HEK293 (cell line): ENCODE results near the gene CBX7.

ENCODE experiments used
- CTCF ChIA-PET: fragments of 350-600 bp; formaldehyde crosslinking; extraction: SDS; loops from one replicate; lab custom pipeline; 2021; ENCODE audit warnings: antibody characterized with exemption; lab: Yijun Ruan, JAX
- POLR2A ChIA-PET: fragments of 300-600 bp; formaldehyde crosslinking; extraction: SDS; loops from one replicate; lab custom pipeline; 2020; ENCODE audit warnings: antibody characterized with exemption, inconsistent platforms; lab: Yijun Ruan, JAX
- H3K27ac ChIP-seq: fragments of 200-500 bp; sonication (Bioruptor generic); 2 replicates; pipeline ENCODE4 v1.5.1; 2014; ENCODE audit warnings: low read depth, low read length, control low read depth, inconsistent platforms; ENCODE audit errors: extremely low read depth
- H3K36me3 ChIP-seq, 2 experiments: fragments of 200-500 bp in 1 of 2; sonication (Bioruptor generic) in 1 of 2; 1 replicate in 1 of 2; 2 replicates in 1 of 2; pipeline ENCODE4 v1.5.1; 2014 to 2017; ENCODE audit warnings: inconsistent platforms in 2 of 2, low read length in 2 of 2; ENCODE audit not compliant: control insufficient read depth in 2 of 2, insufficient read depth in 1 of 2
- H3K4me1 ChIP-seq: fragments of 200-500 bp; sonication (Bioruptor generic); 2 replicates; pipeline ENCODE4 v1.5.1; 2014; ENCODE audit warnings: mild to moderate bottlenecking, low read length, inconsistent platforms; ENCODE audit not compliant: control insufficient read depth, insufficient read depth
- H3K4me3 ChIP-seq: 2 replicates; pipeline ENCODE4 v1.5.1; 2011; ENCODE audit warnings: low read depth, mild to moderate bottlenecking, control low read depth, low read length, moderate library complexity
- H3K9me3 ChIP-seq: fragments of 200-500 bp; sonication (Bioruptor generic); 2 replicates; pipeline ENCODE4 v1.5.1; 2014; ENCODE audit warnings: low read depth, low read length, inconsistent platforms; ENCODE audit not compliant: control insufficient read depth, insufficient read depth
- EGR2 ChIP-seq: fragments of 450-650 bp; formaldehyde crosslinking; IDR thresholded peaks from 2 replicates; pipeline ENCODE4 v1.5.1; 2016; ENCODE audit warnings: low read depth, missing biosample characterization, missing genetic modification characterization
- HIC1 ChIP-seq: fragments of 450-650 bp; formaldehyde crosslinking; IDR thresholded peaks from 2 replicates; pipeline ENCODE4 v1.5.1; 2016; ENCODE audit warnings: missing biosample characterization, missing genetic modification characterization
- PRDM10 ChIP-seq: fragments of 450-650 bp; formaldehyde crosslinking; IDR thresholded peaks from 2 replicates; pipeline ENCODE4 v1.5.1; 2016; ENCODE audit warnings: missing biosample characterization, missing genetic modification characterization
- SCRT1 ChIP-seq: fragments of 450-650 bp; formaldehyde crosslinking; IDR thresholded peaks from 2 replicates; pipeline ENCODE4 v1.5.1; 2016; ENCODE audit warnings: missing biosample characterization, missing genetic modification characterization, borderline replicate concordance
- YY2 ChIP-seq: fragments of 450-650 bp; formaldehyde crosslinking; IDR thresholded peaks from 2 replicates; pipeline ENCODE4 v1.5.1; 2016; ENCODE audit warnings: missing biosample characterization, missing genetic modification characterization
- ZBTB17 ChIP-seq: fragments of 450-650 bp; formaldehyde crosslinking; IDR thresholded peaks from 2 replicates; pipeline ENCODE4 v1.5.1; 2016; ENCODE audit warnings: missing biosample characterization, missing genetic modification characterization
- ZBTB21 ChIP-seq: fragments of 450-650 bp; formaldehyde crosslinking; IDR thresholded peaks from 2 replicates; pipeline ENCODE4 v1.5.1; 2017; ENCODE audit warnings: missing biosample characterization, missing genetic modification characterization
- ZBTB6 ChIP-seq: fragments of 450-650 bp; formaldehyde crosslinking; IDR thresholded peaks from 2 replicates; pipeline ENCODE4 v1.5.1; 2017; ENCODE audit warnings: missing biosample characterization, missing genetic modification characterization
- ZFHX2 ChIP-seq: fragments of 450-650 bp; formaldehyde crosslinking; conservative IDR thresholded peaks from 2 replicates; pipeline ENCODE4 v1.5.1; 2016; ENCODE audit warnings: missing biosample characterization, missing genetic modification characterization
- ZNF114 ChIP-seq: fragments of 450-650 bp; formaldehyde crosslinking; IDR thresholded peaks from 2 replicates; pipeline ENCODE4 v1.5.0; 2017; ENCODE audit warnings: missing biosample characterization, missing genetic modification characterization
- ZNF16 ChIP-seq: fragments of 450-650 bp; formaldehyde crosslinking; IDR thresholded peaks from 2 replicates; pipeline ENCODE4 v1.5.1; 2016; ENCODE audit warnings: low read depth, missing biosample characterization, missing genetic modification characterization
- ZNF175 ChIP-seq: fragments of 450-650 bp; formaldehyde crosslinking; IDR thresholded peaks from 2 replicates; pipeline ENCODE4 v1.5.1; 2016; ENCODE audit warnings: missing biosample characterization, missing genetic modification characterization
- ZNF223 ChIP-seq: fragments of 450-650 bp; formaldehyde crosslinking; IDR thresholded peaks from 2 replicates; pipeline ENCODE4 v1.5.1; 2016; ENCODE audit warnings: missing biosample characterization, missing genetic modification characterization
- ZNF274 ChIP-seq, 2 experiments: fragments of 200-500 bp in 1 of 2; fragments of 450-650 bp in 1 of 2; sonication (Bioruptor generic) in 1 of 2; formaldehyde crosslinking in 1 of 2; IDR thresholded peaks; 2 replicates each; pipeline versions ENCODE4 v1.5.1 to v1.6.1; 2014 to 2016; ENCODE audit warnings: borderline replicate concordance in 1 of 2, inconsistent platforms in 1 of 2, low read length in 1 of 2, missing biosample characterization in 1 of 2, missing genetic modification characterization in 1 of 2
- ZNF391 ChIP-seq: fragments of 450-650 bp; formaldehyde crosslinking; IDR thresholded peaks from 2 replicates; pipeline ENCODE4 v1.5.1; 2016; ENCODE audit warnings: low read depth, missing biosample characterization, missing genetic modification characterization, borderline replicate concordance
- ZNF416 ChIP-seq: fragments of 450-650 bp; formaldehyde crosslinking; IDR thresholded peaks from 2 replicates; pipeline ENCODE4 v1.5.1; 2016; ENCODE audit warnings: missing biosample characterization, missing genetic modification characterization
- ZNF426 ChIP-seq: fragments of 450-650 bp; formaldehyde crosslinking; IDR thresholded peaks from 2 replicates; pipeline ENCODE4 v1.5.1; 2017; ENCODE audit warnings: missing biosample characterization, missing genetic modification characterization, mild to moderate bottlenecking, inconsistent platforms, moderate library complexity
- ZNF513 ChIP-seq: fragments of 450-650 bp; IDR thresholded peaks from 2 replicates; pipeline ENCODE4 v1.5.1; 2018; ENCODE audit warnings: missing biosample characterization, missing genetic modification characterization
- TF ChIP-seq, protein P1 (sequence below): fragments of 450-650 bp; formaldehyde crosslinking; IDR thresholded peaks from 2 replicates; pipeline ENCODE4 v1.5.1; 2016; ENCODE audit warnings: missing biosample characterization, missing genetic modification characterization
- TF ChIP-seq, protein P2 (sequence below): fragments of 450-650 bp; formaldehyde crosslinking; IDR thresholded peaks from 2 replicates; pipeline ENCODE4 v1.5.1; 2016; ENCODE audit warnings: missing biosample characterization, missing genetic modification characterization

CBX7 gene

DNA sequence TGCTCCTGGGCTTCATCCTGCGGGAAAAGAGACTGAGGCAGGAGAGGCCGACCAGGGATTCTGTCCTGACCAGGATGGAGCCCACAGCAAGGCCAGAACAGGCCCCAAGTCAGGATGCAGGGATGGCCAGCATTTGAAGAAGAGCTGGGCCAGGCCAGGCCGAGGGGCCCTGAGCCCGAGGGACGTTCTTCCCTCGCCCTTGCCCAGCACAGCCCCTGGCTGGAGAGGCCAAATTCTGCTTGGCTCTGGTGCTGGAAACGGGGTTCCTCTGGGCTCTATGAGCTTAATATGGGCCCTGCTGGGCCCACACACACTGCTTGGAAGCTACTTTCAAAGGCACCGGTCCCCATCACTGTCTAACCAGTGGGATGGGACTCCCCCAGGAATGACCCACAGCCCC lies 67.8 kb downstream of the CBX7 start:
- no peaks in the 10 kb centered on the region for H3K36me3 ChIP-seq
- ChIA-PET CTCF (interaction anchor here (0.7 to 1.2 kb wide), 3 partner anchors 158 to 316 kb away, joined by 3 read pairs; no protein-coding TSS in a partner anchor), POLR2A (no interaction called here)
- H3K4me3 ChIP-seq: no peak overlapping the region
- 0 out of 2 replicates have a peak, but pooled peaks cover 2% of the 10 kb centered on the region for H3K4me1 ChIP-seq
- H3K9me3 ChIP-seq: no peaks in the 10 kb centered on the region
- TF ChIP-seq YY2 (tag by site-specific recombination) (no peak), HIC1 (tag by site-specific recombination) (no peak), SCRT1 (tag by site-specific recombination) (no peak), ZBTB6 (tag by site-specific recombination) (no peak), ZNF426 (no peak), ZNF513 (no peak), ZNF416 (tag by site-specific recombination) (no peak), ZNF175 (tag by site-specific recombination) (no peak), ZNF16 (no peak), ZBTB21 (tag by site-specific recombination) (no peak), ZNF274 (IDR thresholded peaks at IDR 0.05; ENCODE audit: low read length) (no peak), ZNF274 (tag by site-specific recombination; IDR thresholded peaks at IDR 0.05; ENCODE audit: borderline replicate concordance) (no peak), ZNF223 (tag by site-specific recombination) (no peak), ZNF391 (tag by site-specific recombination) (no peak), ZNF114 (no peak), ZBTB17 (tag by site-specific recombination) (no peak)
- TF ChIP-seq, protein P1, sequence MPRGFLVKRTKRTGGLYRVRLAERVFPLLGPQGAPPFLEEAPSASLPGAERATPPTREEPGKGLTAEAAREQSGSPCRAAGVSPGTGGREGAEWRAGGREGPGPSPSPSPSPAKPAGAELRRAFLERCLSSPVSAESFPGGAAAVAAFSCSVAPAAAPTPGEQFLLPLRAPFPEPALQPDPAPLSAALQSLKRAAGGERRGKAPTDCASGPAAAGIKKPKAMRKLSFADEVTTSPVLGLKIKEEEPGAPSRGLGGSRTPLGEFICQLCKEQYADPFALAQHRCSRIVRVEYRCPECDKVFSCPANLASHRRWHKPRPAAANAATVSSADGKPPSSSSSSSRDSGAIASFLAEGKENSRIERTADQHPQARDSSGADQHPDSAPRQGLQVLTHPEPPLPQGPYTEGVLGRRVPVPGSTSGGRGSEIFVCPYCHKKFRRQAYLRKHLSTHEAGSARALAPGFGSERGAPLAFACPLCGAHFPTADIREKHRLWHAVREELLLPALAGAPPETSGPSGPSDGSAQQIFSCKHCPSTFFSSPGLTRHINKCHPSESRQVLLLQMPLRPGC (tag by site-specific recombination): no peak
- no peak overlapping the region for H3K27ac ChIP-seq

DNA sequence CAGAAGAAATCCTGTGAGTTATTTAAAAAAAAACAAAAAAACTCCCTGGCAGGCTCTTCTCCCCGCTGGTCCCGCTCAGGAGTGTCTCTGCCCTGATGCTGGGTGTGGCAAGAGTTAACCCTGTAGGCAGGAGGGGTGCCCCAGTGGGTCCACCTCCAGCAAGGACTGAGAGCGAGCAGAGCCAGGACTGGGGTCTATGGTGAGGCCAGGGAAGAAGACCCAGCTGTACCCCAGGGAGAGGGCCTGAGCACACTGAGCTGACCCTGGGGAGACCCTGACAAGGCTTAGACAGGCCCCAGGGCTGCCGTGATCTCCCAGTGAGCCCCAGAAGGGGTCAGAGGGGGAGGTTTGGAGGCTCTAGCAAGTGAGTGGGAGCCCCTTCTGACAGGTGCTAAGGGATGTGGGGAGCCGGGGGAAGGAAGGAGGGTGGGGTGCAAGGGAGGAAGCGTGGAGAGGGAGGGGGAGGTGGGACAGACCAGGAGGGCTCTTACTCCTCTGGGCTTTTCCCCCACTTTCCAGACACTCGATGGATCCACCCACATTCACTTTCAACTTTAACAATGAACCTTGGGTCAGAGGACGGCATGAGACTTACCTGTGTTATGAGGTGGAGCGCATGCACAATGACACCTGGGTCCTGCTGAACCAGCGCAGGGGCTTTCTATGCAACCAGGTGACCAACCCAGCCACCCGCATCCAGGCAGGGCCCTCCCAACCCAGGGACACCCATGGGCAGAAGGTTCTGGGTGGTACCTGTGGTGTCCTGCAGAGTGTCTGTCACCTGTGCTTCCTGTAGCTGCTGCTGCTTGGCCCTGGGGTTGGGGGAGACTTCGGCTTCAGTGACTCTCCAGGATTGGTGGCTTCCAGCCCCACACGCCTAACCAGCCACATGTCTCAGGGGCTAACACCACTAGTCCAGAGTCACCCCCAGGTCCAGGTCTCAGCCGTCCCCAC lies 69.0 kb downstream of the CBX7 start:
- no peak overlapping the region for H3K4me3 ChIP-seq
- ChIA-PET POLR2A (no interaction called here), CTCF (interaction anchor here (0.6 to 1.2 kb wide), 3 partner anchors 194 to 1366 kb away, joined by 3 read pairs; no protein-coding TSS in a partner anchor)
- no peak overlapping the region for H3K27ac ChIP-seq
- no peaks in the 10 kb centered on the region for H3K36me3 ChIP-seq
- H3K9me3 ChIP-seq: no peaks in the 10 kb centered on the region
- H3K4me1 ChIP-seq: 0 out of 2 replicates have a peak, but pooled peaks cover 2% of the 10 kb centered on the region
- TF ChIP-seq, protein P2, sequence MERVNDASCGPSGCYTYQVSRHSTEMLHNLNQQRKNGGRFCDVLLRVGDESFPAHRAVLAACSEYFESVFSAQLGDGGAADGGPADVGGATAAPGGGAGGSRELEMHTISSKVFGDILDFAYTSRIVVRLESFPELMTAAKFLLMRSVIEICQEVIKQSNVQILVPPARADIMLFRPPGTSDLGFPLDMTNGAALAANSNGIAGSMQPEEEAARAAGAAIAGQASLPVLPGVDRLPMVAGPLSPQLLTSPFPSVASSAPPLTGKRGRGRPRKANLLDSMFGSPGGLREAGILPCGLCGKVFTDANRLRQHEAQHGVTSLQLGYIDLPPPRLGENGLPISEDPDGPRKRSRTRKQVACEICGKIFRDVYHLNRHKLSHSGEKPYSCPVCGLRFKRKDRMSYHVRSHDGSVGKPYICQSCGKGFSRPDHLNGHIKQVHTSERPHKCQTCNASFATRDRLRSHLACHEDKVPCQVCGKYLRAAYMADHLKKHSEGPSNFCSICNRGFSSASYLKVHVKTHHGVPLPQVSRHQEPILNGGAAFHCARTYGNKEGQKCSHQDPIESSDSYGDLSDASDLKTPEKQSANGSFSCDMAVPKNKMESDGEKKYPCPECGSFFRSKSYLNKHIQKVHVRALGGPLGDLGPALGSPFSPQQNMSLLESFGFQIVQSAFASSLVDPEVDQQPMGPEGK: no peak
- peak; percentile 49; the same call in 1 of the 2 replicates for TF ChIP-seq EGR2 (tag by site-specific recombination)
- no peak for TF ChIP-seq ZBTB21 (tag by site-specific recombination)
- peak; percentile 28; the same call in 1 of the 2 replicates for TF ChIP-seq ZFHX2 (tag by site-specific recombination)
- TF ChIP-seq PRDM10 (tag by site-specific recombination): peak; percentile 84
